Mucosa of descending colon (tissue), 3 donors: ENCODE measurements around the gene ABTB2. TPM values are rescaled to one million over a fixed set of nuclear protein-coding genes. Genes with fewer than 3 reads are reported as not detected.

Source experiments
- ATAC-seq: fragments of 200-7000 bp; cut with Tn5 transposase; one replicate; pipeline ENCODE4 v1.9.1; 2020; ENCODE audit warnings: mild to moderate bottlenecking, moderate library complexity
- DNase-seq, 3 donors: peaks; one replicate each; pipeline ENCODE4 v3.0.0-alpha.2; 2020
- H3K36me3 ChIP-seq: fragments of 200-600 bp; one replicate; pipeline ENCODE4 v1.8.0; 2021; ENCODE audit warnings: low read depth, mild to moderate bottlenecking
- H3K4me1 ChIP-seq: fragments of 200-600 bp; one replicate; pipeline ENCODE4 v1.8.0; 2021; ENCODE audit warnings: low read depth, mild to moderate bottlenecking
- H3K4me3 ChIP-seq: fragments of 200-600 bp; one replicate; pipeline ENCODE4 v1.8.0; 2021; ENCODE audit warnings: mild to moderate bottlenecking
- H3K9me3 ChIP-seq: fragments of 200-600 bp; one replicate; pipeline ENCODE4 v1.8.0; 2021; ENCODE audit warnings: mild to moderate bottlenecking
- intact Hi-C, 2 donors: fragments of 100-400 bp; cut with DNase I in 1 of 2; cut with micrococcal nuclease in 1 of 2; formaldehyde crosslinking; loops; one replicate each; pipeline versions ENCODE4 v1.11.0 to v1.11.1; 2022; cut with DNase I, micrococcal nuclease
- total RNA-seq, 3 donors: library from RNA; stranded (reverse); fragmentation: NEBNext Ultra II Directional in 2 of 3; extraction: Animal tissue kit (Norgen Biotek cat#: 25700) in 2 of 3; gene quantifications; one replicate each; pipeline versions ENCODE4 v1.2.1 to v1.2.4, GENCODE V29; 2021 to 2023
- TF ChIP-seq, protein P1 (sequence below): fragments of 200-600 bp; IDR thresholded peaks from one replicate; pipeline ENCODE4 v1.8.0; 2022; ENCODE audit warnings: antibody characterized with exemption, mild to moderate bottlenecking
- donor health status: DM: no; HTN: no; CAD: no; lungs with moderate emphysema.
- donor health status: DM: no; HTN: no; CAD: no.
- donor health status: DM: no; HTN: yes; CAD: no.

Gene ABTB2
- total RNA-seq, 3 donors from 2014 or later: 12.8 to 16.8 (median 14.3) TPM

DNA sequence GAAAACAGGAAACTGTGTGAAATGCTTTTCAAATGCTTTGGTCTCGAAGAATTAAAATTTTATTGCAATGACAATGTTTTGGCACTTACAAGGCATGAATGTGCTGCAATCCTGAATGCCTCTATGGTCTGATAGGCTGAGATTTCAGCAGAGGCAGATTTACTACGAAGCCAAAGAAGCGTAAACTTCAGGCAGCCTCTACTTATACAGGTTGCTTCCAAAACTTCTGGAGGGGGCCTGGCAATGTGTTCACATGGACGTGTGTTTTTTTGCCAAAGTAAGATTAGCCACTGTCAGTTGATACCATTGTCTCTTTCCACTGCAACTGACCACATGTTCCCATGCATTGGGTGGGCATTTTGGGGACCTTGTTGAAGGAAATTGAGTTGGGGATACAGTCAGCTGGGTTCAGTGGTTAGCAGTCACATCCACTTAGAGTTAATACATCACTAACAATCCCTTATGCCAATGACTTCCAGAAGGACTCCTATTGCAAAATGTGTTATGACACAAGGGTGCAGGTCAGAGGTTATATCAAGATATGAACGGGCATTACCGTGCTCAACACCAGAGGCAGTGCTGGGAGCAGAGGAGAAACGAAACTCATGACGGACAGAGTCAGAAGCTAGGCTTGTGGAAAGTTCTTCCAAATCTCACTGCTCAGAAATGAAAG, 48.8 kb downstream of the ABTB2 start:
- no peak for DNase-seq
- Histone ChIP-seq H3K36me3 (no peaks in the 10 kb centered on the region), H3K4me3 (no peak overlapping the region), H3K9me3 (no peaks in the 10 kb centered on the region), H3K4me1 (peaks cover 5% of the 10 kb centered on the region)
- TF ChIP-seq, protein P1, sequence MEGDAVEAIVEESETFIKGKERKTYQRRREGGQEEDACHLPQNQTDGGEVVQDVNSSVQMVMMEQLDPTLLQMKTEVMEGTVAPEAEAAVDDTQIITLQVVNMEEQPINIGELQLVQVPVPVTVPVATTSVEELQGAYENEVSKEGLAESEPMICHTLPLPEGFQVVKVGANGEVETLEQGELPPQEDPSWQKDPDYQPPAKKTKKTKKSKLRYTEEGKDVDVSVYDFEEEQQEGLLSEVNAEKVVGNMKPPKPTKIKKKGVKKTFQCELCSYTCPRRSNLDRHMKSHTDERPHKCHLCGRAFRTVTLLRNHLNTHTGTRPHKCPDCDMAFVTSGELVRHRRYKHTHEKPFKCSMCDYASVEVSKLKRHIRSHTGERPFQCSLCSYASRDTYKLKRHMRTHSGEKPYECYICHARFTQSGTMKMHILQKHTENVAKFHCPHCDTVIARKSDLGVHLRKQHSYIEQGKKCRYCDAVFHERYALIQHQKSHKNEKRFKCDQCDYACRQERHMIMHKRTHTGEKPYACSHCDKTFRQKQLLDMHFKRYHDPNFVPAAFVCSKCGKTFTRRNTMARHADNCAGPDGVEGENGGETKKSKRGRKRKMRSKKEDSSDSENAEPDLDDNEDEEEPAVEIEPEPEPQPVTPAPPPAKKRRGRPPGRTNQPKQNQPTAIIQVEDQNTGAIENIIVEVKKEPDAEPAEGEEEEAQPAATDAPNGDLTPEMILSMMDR: no peak
- intact Hi-C loops: no loop called here
- ATAC-seq: peak; percentile 22

DNA sequence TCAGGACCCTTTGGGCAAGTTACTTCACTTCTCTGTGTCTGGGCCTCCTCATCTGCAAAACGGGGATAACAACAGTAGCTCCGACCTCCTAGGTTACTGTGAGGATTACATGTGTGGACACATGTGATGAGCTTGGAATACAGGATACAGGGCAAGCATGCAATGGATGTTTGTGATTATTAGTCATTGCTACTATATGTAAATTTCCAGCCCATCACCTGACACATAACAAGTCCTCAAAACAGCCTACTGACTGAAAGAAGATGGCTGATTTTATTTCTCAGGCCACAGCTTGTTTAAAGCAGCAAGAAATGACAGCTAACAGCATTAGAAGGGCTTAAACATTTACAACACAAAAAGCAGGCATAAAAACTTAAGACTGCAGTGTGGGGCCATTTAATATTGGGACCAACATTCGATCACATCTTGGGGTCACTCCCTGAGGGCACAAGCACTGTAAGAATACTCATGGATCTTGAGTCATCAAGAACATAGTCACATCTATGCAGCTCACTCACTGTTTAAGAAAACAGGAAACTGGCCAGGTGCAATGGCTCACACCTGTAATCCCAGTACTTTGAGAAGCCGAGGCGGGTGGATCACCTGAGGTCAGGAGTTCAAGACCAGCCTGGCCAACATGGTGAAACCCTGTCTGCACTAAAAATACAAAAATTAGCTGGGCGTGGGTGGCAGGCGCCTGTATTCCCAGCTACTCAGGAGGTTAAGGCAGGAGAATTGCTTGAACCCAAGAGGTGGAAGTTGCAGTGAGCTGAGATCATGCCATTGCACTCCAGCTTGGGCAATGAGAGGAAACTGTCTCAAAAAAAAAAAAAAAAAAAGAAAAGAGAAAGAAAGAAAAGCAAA, 49.5 kb downstream of the ABTB2 start:
- H3K9me3 ChIP-seq: no peaks in the 10 kb centered on the region
- ATAC-seq (peak; percentile 56), DNase-seq (no peak)
- intact Hi-C loops: no loop called here
- no peaks in the 10 kb centered on the region for H3K36me3 ChIP-seq
- H3K4me3 ChIP-seq: no peak overlapping the region
- peaks cover 4% of the 10 kb centered on the region for H3K4me1 ChIP-seq
- TF ChIP-seq, protein P1: no peak

DNA sequence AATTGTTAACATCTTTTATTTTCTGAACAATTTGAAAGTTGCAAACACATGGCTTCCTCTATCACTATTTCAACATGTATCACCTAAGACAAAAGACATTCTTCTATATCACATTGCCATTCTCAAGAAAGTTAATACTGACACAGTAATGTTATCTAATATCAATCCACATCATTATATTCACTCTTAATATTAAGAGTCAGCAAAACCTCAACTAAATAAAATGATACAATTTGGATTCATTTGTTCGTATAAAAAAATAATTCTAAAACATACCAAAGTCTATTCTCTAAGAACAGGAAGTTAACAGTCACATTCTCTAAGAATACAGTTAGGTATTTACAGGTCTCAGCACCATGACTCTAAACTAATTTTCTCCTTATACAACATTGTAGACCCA, 52.0 kb downstream of the ABTB2 start:
- DNase-seq (no peak), ATAC-seq (no peak)
- TF ChIP-seq, protein P1: no peak
- H3K36me3 ChIP-seq: no peaks in the 10 kb centered on the region
- no peak overlapping the region for H3K4me3 ChIP-seq
- intact Hi-C loops: no loop called here
- H3K4me1 ChIP-seq: no peaks in the 10 kb centered on the region
- H3K9me3 ChIP-seq: no peaks in the 10 kb centered on the region

DNA sequence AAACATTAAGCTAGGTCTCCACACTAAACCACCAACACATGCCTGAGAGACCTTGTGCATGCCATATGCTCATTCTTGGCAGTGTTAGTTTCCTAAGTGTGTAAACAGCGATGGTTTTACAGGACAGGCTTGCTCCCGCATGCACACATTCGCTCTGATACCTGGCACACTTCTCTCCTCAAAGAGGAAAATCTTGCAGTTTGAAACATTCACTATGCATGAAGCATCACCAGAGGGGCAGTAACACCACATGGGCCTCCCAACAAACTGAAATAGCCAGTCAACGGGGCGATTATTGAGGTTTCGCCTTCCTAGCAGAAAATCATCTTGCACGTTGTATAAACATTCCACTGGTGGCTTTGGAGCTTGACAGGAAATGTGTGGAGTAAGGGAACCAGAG, 52.6 kb downstream of the ABTB2 start:
- Histone ChIP-seq H3K9me3 (no peaks in the 10 kb centered on the region), H3K36me3 (no peaks in the 10 kb centered on the region), H3K4me3 (no peak overlapping the region), H3K4me1 (no peaks in the 10 kb centered on the region)
- DNase-seq (no peak), ATAC-seq (no peak)
- TF ChIP-seq, protein P1: no peak
- intact Hi-C loops: no loop called here

DNA sequence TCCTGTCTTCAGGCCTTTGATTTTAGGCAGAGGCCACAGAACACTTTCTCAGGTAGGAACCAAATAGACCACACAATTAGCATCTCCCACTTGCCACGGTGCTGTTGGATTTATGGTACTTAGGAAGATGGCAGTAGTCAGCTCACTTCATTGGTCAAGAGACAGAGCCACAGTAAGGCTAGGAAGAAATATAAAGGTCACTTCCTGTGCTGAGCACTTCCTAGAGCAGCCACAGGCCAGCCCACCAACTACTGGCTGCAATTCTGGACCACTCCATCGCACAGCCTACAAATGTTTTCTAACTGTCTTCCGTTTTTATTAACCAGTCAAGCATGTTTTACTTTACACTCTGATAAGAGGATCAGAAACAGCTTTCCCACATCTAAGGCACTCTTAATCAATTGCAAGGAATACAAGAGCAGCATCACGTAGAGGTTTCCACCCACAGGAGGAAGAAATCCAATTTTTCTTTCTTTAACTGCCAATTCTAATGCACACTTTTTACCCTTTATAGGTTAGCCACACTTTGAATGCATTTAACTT, 54.7 kb downstream of the ABTB2 start:
- H3K4me1 ChIP-seq: no peaks in the 10 kb centered on the region
- no peak overlapping the region for H3K4me3 ChIP-seq
- ATAC-seq (no peak), DNase-seq (no peak)
- H3K36me3 ChIP-seq: no peaks in the 10 kb centered on the region
- intact Hi-C loops: no loop called here
- no peaks in the 10 kb centered on the region for H3K9me3 ChIP-seq
- TF ChIP-seq, protein P1: no peak
